ENCODE results near the gene ZNF292.
"Not testable (repeated sequence)": the region's sequence is repeated elsewhere in the genome, so short reads cannot be mapped to it uniquely, and the experiment has no call there.

The ZNF292 gene

DNA sequence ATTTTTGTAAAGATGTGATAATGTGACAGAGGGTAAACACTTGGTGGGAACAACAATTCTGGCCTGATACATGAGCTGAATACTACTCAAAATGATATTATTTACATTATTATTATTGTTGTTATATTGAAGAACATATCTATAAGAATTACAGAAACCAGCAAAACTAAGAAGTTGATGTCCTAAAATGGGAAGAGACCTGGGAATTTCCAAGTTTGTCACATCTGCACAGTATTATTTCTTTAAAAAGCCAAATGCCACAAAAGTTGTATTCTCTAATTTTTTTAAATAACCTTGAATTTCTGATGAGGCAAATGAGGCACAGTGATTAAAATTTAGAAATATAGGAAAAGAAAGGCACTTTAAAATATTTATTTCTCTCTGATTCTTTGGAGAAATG, 5.0 kb upstream of the ZNF292 start:
- Histone ChIP-seq H3K36me3 (ENCODE audit: insufficient read depth, low read length) (no peaks in the 10 kb centered on the region), H3K4me1 (ENCODE audit: insufficient read depth, low read length) (no peaks in the 10 kb centered on the region), H3K9ac (ENCODE audit: low read depth, low read length) (no peak overlapping the region), H3K9me3 (ENCODE audit: control insufficient read depth, insufficient read depth, low read length) (no peaks in the 10 kb centered on the region)

DNA sequence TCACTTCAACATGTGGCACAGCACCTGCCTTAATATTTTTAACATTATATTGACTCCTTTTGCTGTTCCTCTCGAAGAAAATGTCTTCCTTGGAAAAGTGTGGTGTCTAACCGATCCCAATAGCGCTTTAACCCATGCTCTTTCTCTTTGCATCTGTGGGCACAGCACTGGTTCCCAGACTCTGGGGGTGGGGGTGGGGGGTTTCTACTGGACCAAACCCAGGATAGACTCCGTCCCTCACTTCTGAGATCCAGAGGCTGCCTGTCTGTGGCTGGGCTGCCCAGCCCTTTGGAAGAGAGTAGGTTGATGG, 3.9 kb upstream of the ZNF292 start:
- Histone ChIP-seq H3K9me3 (ENCODE audit: control insufficient read depth, insufficient read depth, low read length) (no peaks in the 10 kb centered on the region), H3K9ac (ENCODE audit: low read depth, low read length) (peak overlapping the region; percentile 50), H3K36me3 (ENCODE audit: insufficient read depth, low read length) (no peaks in the 10 kb centered on the region), H3K4me1 (ENCODE audit: insufficient read depth, low read length) (no peaks in the 10 kb centered on the region)

DNA sequence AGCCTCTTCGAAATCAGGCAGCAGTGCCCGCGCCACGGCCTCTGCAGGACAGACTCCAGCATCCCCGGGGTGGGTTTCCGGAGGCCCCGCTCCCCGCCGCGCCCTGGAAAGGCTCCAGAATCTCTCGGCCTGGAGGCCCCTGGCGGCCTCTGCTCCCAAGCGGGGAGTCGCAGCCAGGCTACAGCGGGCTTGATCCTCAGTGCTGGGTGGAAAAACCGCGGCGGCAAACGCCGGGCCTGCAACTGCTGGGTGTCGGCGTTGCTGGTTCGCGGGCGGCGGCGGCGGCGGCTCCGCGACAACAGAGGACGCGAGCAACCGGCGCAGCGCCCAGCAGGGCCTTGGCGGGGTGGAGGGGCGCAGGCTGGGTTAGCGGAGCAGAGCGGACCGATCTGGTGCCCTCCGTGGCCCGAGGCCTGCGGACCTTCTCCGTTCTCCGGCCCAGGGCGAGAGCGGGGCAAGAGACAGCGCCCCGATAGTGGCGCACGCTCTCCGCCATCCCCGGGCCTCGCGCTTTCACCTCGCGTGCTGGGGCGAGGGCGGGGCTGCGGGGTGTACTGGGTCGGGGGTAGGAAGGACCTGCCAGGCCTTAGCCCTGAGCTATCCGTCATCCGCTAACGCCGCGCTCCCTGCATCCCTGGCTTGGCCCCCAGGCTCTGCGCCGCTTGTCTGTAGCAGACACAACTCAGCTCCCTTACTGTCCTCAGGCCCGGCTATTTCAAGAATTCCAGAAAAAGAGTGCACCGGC, 3.4 kb upstream of the ZNF292 start:
- peak overlapping the region; percentile 50 for H3K9ac ChIP-seq (ENCODE audit: low read depth, low read length)
- no peaks in the 10 kb centered on the region for H3K9me3 ChIP-seq (ENCODE audit: control insufficient read depth, insufficient read depth, low read length)
- H3K4me1 ChIP-seq (ENCODE audit: insufficient read depth, low read length) = no peaks in the 10 kb centered on the region
- no peaks in the 10 kb centered on the region for H3K36me3 ChIP-seq (ENCODE audit: insufficient read depth, low read length)

DNA sequence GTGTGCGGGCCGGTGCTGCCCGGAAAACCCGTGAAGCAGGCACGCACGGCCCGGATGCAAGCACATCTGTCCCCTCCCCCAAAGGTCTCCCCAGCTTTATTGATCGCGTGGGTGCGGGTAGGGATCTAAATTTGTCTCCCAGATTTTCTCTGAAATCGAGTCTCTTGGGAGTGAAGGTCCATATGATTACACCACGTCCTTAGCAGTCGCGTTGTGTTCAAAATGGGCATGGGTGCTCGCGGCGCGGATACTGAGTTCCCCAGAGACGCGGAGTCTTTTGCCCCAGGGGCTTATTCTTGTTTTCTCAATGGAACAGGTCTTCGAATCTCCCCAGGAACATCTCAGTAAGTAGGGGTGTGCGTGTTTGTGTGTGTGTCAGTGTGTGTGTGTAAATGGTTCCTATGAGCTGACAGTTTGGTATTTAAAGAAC, 2.8 kb upstream of the ZNF292 start:
- Histone ChIP-seq H3K4me1 (ENCODE audit: insufficient read depth, low read length) (no peaks in the 10 kb centered on the region), H3K9me3 (ENCODE audit: control insufficient read depth, insufficient read depth, low read length) (no peaks in the 10 kb centered on the region), H3K36me3 (ENCODE audit: insufficient read depth, low read length) (no peaks in the 10 kb centered on the region), H3K9ac (ENCODE audit: low read depth, low read length) (peak overlapping the region; percentile 50)

DNA sequence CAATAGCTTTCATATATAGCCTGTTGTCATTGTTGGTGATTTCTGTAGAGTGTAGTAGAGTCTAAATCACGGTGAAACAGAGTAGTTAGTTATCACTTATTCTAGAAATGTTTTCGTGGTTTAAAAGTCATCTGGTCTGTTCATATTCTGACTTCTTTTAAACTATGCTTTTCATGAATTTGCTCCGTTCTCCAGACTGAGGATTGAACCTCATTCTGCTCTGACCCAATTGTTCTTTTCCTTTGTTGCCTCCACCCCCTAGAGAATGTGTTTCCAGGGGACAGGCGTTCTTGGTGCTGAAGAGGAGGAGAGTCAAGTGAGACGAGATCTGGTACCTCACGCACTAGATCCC, 748 bp upstream of the ZNF292 start:
- H3K9ac ChIP-seq (ENCODE audit: low read depth, low read length) = peak overlapping the region; percentile 91
- H3K36me3 ChIP-seq (ENCODE audit: insufficient read depth, low read length) = no peaks in the 10 kb centered on the region
- no peaks in the 10 kb centered on the region for H3K9me3 ChIP-seq (ENCODE audit: control insufficient read depth, insufficient read depth, low read length)
- H3K4me1 ChIP-seq (ENCODE audit: insufficient read depth, low read length) = no peaks in the 10 kb centered on the region

DNA sequence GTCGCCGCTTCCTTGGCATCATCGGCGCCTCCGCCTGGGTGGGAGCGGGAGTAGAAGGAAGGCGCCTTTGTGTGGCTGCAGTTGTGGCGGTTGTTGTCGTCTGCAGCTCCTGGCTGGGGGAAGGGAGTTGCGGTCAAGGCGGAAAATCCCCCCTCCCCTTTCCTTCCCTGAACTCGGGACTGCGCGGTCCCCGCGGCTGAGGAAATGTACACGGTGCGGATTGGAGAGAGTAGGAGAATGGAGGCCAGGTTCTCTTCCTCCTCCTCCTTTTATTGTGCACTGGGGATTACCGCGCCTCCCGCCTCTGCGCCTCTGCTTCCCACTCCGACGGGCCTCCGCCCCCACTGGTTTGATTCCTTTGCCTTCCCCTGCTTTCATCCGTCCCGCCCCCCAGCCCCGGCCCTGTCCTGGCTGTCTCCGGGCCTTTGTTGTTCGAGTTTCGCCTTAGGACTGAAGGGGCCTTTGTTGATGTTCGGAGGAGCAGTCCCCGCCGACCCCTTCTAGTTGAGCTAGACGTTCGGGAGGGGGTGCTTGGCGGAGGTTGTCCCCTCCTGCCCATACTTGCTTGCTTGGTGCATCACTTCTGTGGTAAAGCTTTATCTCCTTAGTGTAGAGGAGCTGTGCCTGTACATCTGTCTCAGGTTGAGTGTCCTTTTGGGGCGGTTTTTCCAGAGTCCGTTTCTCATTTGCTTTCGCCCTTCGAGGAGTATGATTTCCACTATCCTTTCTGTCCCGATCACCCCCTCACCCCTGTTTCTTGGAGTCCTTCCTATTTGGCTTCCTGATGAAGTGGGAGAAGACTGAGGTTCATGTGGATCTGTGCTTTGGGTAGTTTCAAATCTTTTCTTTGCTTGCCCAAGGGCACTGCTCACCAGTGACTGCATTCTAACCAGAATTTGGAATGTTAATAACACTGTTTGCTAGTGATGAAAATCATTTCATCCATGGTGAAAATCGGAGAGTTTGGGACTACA, 764 bp downstream of the ZNF292 start:
- H3K9me3 ChIP-seq (ENCODE audit: control insufficient read depth, insufficient read depth, low read length) = no peaks in the 10 kb centered on the region
- no peaks in the 10 kb centered on the region for H3K36me3 ChIP-seq (ENCODE audit: insufficient read depth, low read length)
- H3K4me1 ChIP-seq (ENCODE audit: insufficient read depth, low read length) = no peaks in the 10 kb centered on the region
- H3K9ac ChIP-seq (ENCODE audit: low read depth, low read length) = peak overlapping the region; percentile 91

DNA sequence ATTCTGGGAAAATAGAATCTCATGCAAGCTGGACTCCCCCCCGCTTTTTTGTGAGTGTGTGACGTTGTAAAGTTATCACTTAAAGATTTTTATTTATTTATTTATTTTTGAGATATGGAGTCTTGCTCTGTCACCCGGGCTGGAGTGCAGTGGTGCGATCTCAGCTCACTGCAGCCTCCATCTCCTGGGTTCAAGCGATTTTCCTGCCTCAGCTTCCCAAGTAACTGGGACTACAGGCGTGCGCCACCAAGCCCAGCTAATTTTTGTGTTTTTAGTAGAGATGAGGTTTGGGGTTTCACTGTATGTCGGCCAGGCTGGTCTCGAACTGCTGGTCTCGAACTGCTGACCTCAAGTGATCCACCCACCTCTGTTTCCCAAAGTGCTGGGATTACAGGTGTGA, 2.2 kb downstream of the ZNF292 start:
- H3K36me3 ChIP-seq (ENCODE audit: insufficient read depth, low read length); H3K9ac ChIP-seq (ENCODE audit: low read depth, low read length); H3K9me3 ChIP-seq (ENCODE audit: control insufficient read depth, insufficient read depth, low read length); H3K4me1 ChIP-seq (ENCODE audit: insufficient read depth, low read length): not testable (repeated sequence)

DNA sequence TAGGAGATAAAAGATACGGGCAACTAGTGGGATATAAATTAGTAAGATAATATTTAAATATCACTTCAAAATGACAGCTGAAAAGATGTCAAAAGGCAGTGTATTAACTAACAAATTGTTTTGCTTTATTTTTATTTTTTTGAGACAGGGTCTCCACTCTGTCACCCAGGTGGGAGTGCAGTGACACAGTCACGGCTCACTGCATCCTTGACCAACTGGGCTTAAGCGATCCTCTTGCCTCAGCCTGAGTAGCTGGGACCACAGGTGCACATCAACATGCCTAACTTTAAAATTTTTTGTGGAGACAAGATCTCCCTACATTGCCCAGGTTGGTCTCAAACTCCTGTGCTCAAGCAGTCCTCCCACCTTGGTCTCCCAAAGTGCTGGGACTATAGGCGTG, 5.9 kb downstream of the ZNF292 start:
- Histone ChIP-seq H3K4me1 (ENCODE audit: insufficient read depth, low read length) (peaks cover 5% of the 10 kb centered on the region; the same call in 1 of the 2 replicates), H3K9me3 (ENCODE audit: control insufficient read depth, insufficient read depth, low read length) (no peaks in the 10 kb centered on the region), H3K36me3 (ENCODE audit: insufficient read depth, low read length) (no peaks in the 10 kb centered on the region), H3K9ac (ENCODE audit: low read depth, low read length) (no peak overlapping the region)

DNA sequence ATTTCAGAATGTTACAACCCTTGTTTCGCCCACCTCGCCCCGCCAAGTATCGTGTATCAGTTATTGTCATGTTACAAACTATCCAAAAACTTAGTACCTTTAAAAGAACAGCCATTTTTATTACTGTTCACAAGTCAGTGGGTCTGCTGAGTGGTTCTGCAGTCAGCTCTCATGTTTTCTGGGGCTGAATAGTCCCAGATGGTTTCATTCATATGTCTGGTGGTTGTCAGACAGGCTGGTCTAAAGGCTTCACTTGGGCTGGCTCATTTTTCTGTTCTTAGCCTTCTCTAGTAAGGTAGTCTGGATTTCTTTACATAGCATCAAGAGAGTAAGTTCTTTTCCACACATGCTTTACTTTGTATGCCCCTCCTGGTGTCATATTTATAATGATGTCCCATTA, 8.6 kb downstream of the ZNF292 start:
- Histone ChIP-seq H3K36me3 (ENCODE audit: insufficient read depth, low read length) (no peaks in the 10 kb centered on the region), H3K4me1 (ENCODE audit: insufficient read depth, low read length) (peaks cover 12% of the 10 kb centered on the region; the same call in 1 of the 2 replicates), H3K9me3 (ENCODE audit: control insufficient read depth, insufficient read depth, low read length) (no peaks in the 10 kb centered on the region), H3K9ac (ENCODE audit: low read depth, low read length) (no peak overlapping the region)

DNA sequence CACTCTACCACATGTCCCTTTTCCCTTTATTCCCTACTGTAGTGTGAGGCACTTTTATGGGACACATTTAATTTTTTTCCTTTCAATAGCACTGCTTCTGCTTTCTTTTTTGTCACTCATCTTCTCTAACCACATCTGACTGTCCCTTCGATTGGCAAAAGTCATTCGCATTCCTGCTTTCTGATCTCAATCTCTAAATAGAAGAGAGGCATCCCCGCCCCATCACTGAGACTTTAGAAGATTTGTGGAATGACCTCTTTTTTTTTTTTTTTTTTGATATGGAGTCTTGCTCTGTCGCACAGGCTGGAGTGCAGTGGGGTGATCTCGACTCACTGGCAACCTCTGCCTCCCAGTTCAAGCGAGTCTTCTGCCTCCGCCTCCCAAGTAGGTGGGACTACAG, 9.1 kb downstream of the ZNF292 start:
- H3K9ac ChIP-seq (ENCODE audit: low read depth, low read length) = no peak overlapping the region
- no peaks in the 10 kb centered on the region for H3K36me3 ChIP-seq (ENCODE audit: insufficient read depth, low read length)
- no peaks in the 10 kb centered on the region for H3K9me3 ChIP-seq (ENCODE audit: control insufficient read depth, insufficient read depth, low read length)
- H3K4me1 ChIP-seq (ENCODE audit: insufficient read depth, low read length) = peaks cover 14% of the 10 kb centered on the region; the same call in 1 of the 2 replicates

DNA sequence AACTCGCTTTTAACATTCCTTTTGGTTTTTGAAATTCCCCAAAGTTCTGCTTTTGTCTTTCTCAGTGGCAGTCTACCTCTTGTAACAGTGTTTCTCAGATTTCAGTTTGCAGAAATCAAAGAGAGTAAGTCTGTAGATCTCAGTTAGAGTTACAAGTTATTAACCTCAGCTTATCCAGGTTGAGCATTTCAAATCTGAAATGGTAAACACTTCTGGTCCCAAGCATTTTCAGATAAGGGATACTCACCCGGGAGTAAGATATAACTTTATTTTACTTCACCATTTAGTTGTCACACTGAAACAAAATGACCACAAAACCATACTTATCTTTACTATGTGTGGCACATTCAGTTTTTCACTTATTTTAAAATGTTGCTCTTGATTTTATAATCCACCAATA, 9.8 kb downstream of the ZNF292 start:
- H3K9me3 ChIP-seq (ENCODE audit: control insufficient read depth, insufficient read depth, low read length) = no peaks in the 10 kb centered on the region
- no peak overlapping the region for H3K9ac ChIP-seq (ENCODE audit: low read depth, low read length)
- peaks cover 18% of the 10 kb centered on the region; the same call in 1 of the 2 replicates for H3K4me1 ChIP-seq (ENCODE audit: insufficient read depth, low read length)
- H3K36me3 ChIP-seq (ENCODE audit: insufficient read depth, low read length) = no peaks in the 10 kb centered on the region

DNA sequence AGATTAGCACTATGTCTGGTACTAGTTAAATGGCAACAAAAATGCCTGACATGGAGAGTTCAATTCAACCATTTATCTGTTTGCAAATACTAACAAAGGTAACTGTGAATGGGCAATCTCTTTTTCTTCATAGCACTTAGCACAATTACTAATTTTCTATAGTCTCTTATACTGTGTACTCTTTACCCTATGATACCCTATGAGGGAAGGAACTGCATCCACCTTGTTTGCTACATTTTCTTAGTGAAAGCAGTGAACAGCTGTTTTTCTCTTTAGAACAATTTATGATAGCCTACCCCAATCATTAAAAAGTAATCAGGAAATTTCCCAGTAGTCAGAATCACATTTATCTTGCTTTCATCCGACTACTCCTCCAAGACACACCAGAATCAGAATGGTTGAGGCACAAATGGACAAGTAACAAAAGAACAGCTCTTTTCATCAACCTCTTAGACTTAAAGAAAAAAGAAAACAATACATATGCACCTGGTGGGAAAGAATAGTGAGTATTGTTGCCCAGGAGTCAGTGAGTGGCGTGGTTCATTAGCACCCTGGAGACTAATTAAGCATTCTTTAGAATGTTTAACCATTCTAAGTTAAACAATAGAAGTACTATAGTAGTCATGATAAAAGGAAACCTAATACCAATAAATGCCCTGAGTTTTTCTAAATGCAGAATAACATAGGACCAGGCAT, 16.7 kb downstream of the ZNF292 start:
- no peaks in the 10 kb centered on the region for H3K36me3 ChIP-seq (ENCODE audit: insufficient read depth, low read length)
- no peak overlapping the region for H3K9ac ChIP-seq (ENCODE audit: low read depth, low read length)
- no peaks in the 10 kb centered on the region for H3K9me3 ChIP-seq (ENCODE audit: control insufficient read depth, insufficient read depth, low read length)
- H3K4me1 ChIP-seq (ENCODE audit: insufficient read depth, low read length) = peaks cover 35% of the 10 kb centered on the region; the same call in 1 of the 2 replicates

DNA sequence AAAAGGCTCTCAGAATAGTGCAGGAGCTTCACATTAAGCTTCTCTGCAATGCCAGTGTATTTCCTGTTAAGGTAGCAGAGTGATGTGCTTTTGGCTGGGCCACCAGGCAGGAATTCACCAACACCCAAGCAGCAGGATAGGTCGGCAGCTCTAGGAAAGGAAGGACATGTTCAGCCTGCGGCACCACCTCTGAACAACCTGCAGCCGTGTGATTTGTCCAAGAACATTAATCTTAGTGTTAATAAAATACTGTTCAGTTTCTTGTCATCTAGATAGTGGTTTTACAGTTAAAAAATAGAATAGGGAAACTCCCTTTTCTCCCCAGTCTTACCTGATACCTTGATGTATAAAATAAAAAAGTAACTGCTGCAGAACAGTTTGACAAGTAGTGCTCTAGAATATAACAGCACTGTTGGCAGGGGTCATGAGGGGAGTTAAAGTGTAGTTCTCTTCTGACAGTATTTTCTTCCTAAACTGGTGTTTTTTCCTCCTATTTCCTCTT, 18.8 kb downstream of the ZNF292 start:
- no peaks in the 10 kb centered on the region for H3K9me3 ChIP-seq (ENCODE audit: control insufficient read depth, insufficient read depth, low read length)
- no peak overlapping the region for H3K9ac ChIP-seq (ENCODE audit: low read depth, low read length)
- H3K36me3 ChIP-seq (ENCODE audit: insufficient read depth, low read length) = no peaks in the 10 kb centered on the region
- peaks cover 37% of the 10 kb centered on the region; the same call in 1 of the 2 replicates for H3K4me1 ChIP-seq (ENCODE audit: insufficient read depth, low read length)

DNA sequence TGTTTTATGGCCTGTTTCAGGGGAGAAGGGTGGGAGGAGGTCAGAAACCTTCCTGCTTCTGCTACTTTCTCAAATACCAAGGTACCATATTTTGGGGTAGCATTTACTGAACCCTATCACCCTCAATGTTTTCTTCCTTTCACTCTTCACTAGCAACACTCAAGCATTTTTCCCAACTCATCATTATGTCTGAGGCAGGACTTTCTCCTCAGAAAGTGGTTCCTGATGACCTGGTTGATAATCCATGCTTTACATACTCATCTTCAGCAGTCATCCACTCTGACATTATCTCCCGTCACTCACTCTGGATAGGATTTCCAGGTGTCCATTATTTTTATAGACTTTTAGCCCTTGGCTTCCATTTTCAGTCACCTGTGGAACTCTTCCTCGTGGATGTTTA, 21.1 kb downstream of the ZNF292 start:
- Histone ChIP-seq H3K9ac (ENCODE audit: low read depth, low read length) (no peak overlapping the region), H3K9me3 (ENCODE audit: control insufficient read depth, insufficient read depth, low read length) (no peaks in the 10 kb centered on the region), H3K36me3 (ENCODE audit: insufficient read depth, low read length) (no peaks in the 10 kb centered on the region), H3K4me1 (ENCODE audit: insufficient read depth, low read length) (peaks cover 42% of the 10 kb centered on the region)
